ENCODE data around the gene TRIM6. TPM values are rescaled to one million over a fixed set of nuclear protein-coding genes. Genes with fewer than 3 reads are reported as not detected.

Gene TRIM6
- total RNA-seq, 1 experiment from 2014 or later: 53.8 TPM

Other genes with a start within 250 kb of the TRIM6 start
- gene OR51B6, start 245.1 kb upstream of the TRIM6 start, total RNA-seq (2021; ENCODE audit: unreplicated experiment): not detected
- not detected for gene OR51M1, start 212.8 kb upstream of the TRIM6 start, total RNA-seq (2021; ENCODE audit: unreplicated experiment)
- gene OR51Q1, start 174.5 kb upstream of the TRIM6 start, total RNA-seq (2021; ENCODE audit: unreplicated experiment): not detected
- gene OR51I1, start 155.1 kb upstream of the TRIM6 start, total RNA-seq (2021; ENCODE audit: unreplicated experiment): not detected
- not detected for gene OR51I2, start 147.3 kb upstream of the TRIM6 start, total RNA-seq (2021; ENCODE audit: unreplicated experiment)
- gene OR52D1, start 108.0 kb upstream of the TRIM6 start, total RNA-seq (2021; ENCODE audit: unreplicated experiment): not detected
- gene UBQLN3, start 86.7 kb upstream of the TRIM6 start, total RNA-seq (2021; ENCODE audit: unreplicated experiment): not detected
- gene UBQLNL, start 79.9 kb upstream of the TRIM6 start, total RNA-seq (2021; ENCODE audit: unreplicated experiment): 0.72 TPM
- 0.15 TPM for gene OR52H1, start 48.1 kb upstream of the TRIM6 start, total RNA-seq (2021; ENCODE audit: unreplicated experiment)
- gene OR52B6, start 15.8 kb upstream of the TRIM6 start, total RNA-seq (2021; ENCODE audit: unreplicated experiment): not detected
- 1.5 TPM for gene TRIM34, start 28.4 kb downstream of the TRIM6 start, total RNA-seq (2021; ENCODE audit: unreplicated experiment)
- gene TRIM5, start 88.4 kb downstream of the TRIM6 start, total RNA-seq (2021; ENCODE audit: unreplicated experiment): 56.1 TPM
- gene TRIM22, start 93.2 kb downstream of the TRIM6 start, total RNA-seq (2021; ENCODE audit: unreplicated experiment): 1.4 TPM
- not detected for gene OR56B1, start 139.8 kb downstream of the TRIM6 start, total RNA-seq (2021; ENCODE audit: unreplicated experiment)
- gene OR52N4, start 157.6 kb downstream of the TRIM6 start, total RNA-seq (2021; ENCODE audit: unreplicated experiment): not detected
- not detected for gene OR52N5, start 186.7 kb downstream of the TRIM6 start, total RNA-seq (2021; ENCODE audit: unreplicated experiment)
- gene OR52N1, start 194.6 kb downstream of the TRIM6 start, total RNA-seq (2021; ENCODE audit: unreplicated experiment): not detected
- not detected for gene OR52N2, start 212.3 kb downstream of the TRIM6 start, total RNA-seq (2021; ENCODE audit: unreplicated experiment)
- gene OR52E6, start 245.3 kb downstream of the TRIM6 start, total RNA-seq (2021; ENCODE audit: unreplicated experiment): not detected